ENCODE measurements around the gene TMEM168. TPM values are rescaled to one million over a fixed set of nuclear protein-coding genes. Genes with fewer than 3 reads are reported as not detected.
"Not testable (repeated sequence)": the region's sequence is repeated elsewhere in the genome, so short reads cannot be mapped to it uniquely, and the experiment has no call there.

The TMEM168 gene, protein sequence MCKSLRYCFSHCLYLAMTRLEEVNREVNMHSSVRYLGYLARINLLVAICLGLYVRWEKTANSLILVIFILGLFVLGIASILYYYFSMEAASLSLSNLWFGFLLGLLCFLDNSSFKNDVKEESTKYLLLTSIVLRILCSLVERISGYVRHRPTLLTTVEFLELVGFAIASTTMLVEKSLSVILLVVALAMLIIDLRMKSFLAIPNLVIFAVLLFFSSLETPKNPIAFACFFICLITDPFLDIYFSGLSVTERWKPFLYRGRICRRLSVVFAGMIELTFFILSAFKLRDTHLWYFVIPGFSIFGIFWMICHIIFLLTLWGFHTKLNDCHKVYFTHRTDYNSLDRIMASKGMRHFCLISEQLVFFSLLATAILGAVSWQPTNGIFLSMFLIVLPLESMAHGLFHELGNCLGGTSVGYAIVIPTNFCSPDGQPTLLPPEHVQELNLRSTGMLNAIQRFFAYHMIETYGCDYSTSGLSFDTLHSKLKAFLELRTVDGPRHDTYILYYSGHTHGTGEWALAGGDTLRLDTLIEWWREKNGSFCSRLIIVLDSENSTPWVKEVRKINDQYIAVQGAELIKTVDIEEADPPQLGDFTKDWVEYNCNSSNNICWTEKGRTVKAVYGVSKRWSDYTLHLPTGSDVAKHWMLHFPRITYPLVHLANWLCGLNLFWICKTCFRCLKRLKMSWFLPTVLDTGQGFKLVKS
- 22.3 and 30.6 TPM in 2 replicates for polyA plus RNA-seq (2011; rRNA removed)
- polyA minus RNA-seq (2011; rRNA and poly(A)+ RNA removed): 16.0 and 16.3 TPM in 2 replicates

DNA sequence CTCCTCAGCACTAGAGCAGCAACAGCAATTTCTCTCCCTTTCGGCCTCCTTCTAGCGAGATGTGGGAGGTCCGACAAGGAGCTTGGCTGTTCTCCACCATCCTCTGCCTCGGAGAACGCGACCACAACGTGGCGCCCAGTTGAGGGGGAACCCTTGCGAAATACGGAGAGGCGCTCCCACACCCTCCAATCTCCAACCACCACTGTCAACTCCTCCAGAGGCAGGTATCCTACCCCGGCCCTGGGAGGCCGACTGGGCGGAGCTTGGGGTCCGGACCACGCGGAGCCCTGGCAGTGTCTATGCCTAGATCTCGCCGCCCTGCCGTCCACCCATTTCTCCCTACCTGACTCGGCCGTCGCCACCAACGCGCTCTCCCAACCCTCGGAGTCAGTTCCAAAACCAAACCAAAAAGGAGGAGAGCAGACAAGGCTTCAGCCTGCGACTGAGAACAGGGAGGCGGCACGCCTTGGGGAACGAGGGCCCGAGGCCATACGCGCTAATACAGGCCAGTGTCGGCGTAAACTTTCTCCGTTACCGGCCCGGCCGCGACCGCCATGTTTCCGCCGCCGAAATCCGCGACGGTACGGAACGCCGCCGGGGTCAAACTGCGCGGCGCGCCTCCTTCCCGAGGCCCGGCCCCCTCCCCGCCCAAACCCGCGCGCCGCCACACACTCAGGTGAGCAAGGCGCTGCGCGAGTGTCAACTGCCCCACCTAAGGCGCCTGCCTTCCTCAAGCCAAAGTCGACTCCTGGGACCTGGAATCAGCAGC is at the start of gene TMEM168:
TMEM168 (minus strand) TSS at position 577 of the 769 bp plus-strand sequence. CDS start 5,568 bp downstream, outside the sequence.
- POLR2A ChIA-PET: no interaction called here
- Histone ChIP-seq H3K4me3 (ENCODE audit: low read depth, low read length) (peak within 1 kb of the TSS; percentile 85), H3K27me3 (ENCODE audit: control insufficient read depth, insufficient read depth, low read length) (no peaks in the 10 kb centered on the region), H3K36me3 (ENCODE audit: control insufficient read depth, insufficient read depth, low read length) (no peaks in the 10 kb centered on the region)
- DNase-seq (ENCODE audit: low read depth): no peak
- TF ChIP-seq, protein P1, sequence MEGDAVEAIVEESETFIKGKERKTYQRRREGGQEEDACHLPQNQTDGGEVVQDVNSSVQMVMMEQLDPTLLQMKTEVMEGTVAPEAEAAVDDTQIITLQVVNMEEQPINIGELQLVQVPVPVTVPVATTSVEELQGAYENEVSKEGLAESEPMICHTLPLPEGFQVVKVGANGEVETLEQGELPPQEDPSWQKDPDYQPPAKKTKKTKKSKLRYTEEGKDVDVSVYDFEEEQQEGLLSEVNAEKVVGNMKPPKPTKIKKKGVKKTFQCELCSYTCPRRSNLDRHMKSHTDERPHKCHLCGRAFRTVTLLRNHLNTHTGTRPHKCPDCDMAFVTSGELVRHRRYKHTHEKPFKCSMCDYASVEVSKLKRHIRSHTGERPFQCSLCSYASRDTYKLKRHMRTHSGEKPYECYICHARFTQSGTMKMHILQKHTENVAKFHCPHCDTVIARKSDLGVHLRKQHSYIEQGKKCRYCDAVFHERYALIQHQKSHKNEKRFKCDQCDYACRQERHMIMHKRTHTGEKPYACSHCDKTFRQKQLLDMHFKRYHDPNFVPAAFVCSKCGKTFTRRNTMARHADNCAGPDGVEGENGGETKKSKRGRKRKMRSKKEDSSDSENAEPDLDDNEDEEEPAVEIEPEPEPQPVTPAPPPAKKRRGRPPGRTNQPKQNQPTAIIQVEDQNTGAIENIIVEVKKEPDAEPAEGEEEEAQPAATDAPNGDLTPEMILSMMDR (IDR thresholded peaks at IDR 0.05; ENCODE audit: insufficient read depth, low read depth, low read length): no peak
- CTCF ChIA-PET: interaction anchor here (0.6 to 0.8 kb wide), 2 partner anchors 80 to 290 kb away, joined by 3 read pairs; no protein-coding TSS in a partner anchor

DNA sequence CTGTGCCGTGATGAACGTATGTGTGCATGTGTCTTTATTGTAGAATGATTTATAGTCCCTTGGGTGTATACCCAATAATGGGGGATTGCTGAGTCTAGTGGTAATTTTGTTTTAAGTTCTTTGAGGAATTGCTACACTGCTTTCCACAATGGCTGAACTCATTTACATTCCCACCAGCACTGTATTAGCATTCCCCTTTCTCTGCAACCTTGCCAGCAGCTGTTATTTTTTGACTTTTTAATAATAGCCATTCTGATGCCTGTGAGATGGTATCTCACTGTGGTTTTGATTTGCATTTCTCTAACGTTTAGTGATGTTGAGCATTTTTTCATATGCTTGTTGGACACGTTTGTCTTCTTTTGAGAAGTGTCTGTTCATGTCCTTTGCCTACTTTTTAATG is 45.7 kb upstream of the TMEM168 start:
- CTCF ChIA-PET; DNase-seq (ENCODE audit: low read depth); H3K36me3 ChIP-seq (ENCODE audit: control insufficient read depth, insufficient read depth, low read length); H3K27me3 ChIP-seq (ENCODE audit: control insufficient read depth, insufficient read depth, low read length); POLR2A ChIA-PET; H3K4me3 ChIP-seq (ENCODE audit: low read depth, low read length): not testable (repeated sequence)

DNA sequence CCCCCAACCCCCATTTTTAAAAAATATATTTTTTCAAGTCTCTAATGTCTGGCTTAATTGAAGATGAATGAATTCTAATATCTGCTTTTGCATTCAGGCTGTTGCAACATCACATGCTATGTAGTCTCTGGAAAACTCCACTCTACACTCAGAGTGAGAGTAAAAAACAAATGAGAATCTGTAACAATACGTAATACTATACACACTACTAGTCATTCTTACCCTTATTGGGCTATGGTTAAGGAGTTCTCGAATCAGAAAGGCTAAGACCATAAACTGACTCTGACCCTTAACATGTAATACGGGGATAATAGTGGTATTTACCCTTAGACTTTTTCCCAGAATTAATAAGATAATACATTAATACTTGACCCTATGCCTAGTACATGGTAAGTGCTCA is 42.9 kb upstream of the TMEM168 start:
- CTCF ChIA-PET: no interaction called here
- Histone ChIP-seq H3K27me3 (ENCODE audit: control insufficient read depth, insufficient read depth, low read length) (no peaks in the 10 kb centered on the region), H3K36me3 (ENCODE audit: control insufficient read depth, insufficient read depth, low read length) (peaks cover 2% of the 10 kb centered on the region; the same call in 1 of the 2 replicates), H3K4me3 (ENCODE audit: low read depth, low read length) (no peak overlapping the region)
- TF ChIP-seq, protein P1 (IDR thresholded peaks at IDR 0.05; ENCODE audit: insufficient read depth, low read depth, low read length): no peak
- no peak for DNase-seq (ENCODE audit: low read depth)
- POLR2A ChIA-PET: no interaction called here

DNA sequence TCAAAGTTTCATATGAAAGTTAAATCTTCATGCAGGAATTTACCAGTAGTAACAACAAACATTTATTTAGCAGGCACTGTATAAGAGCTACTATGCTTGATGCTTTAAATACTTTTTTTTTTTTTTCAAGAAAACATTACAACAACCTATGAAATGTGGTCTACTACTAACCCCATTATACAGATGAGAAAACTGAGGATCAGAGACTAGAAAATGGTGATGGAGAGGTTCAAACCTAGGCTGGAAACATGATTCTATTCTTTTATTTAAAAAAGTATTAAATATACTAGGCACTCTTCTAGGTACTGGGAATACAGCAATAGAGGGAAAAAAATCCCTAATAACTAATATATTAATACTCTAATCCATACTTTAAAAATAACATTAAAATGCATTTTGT is 40.6 kb upstream of the TMEM168 start:
- TF ChIP-seq, protein P1 (IDR thresholded peaks at IDR 0.05; ENCODE audit: insufficient read depth, low read depth, low read length): no peak
- ChIA-PET CTCF (no interaction called here), POLR2A (no interaction called here)
- Histone ChIP-seq H3K36me3 (ENCODE audit: control insufficient read depth, insufficient read depth, low read length) (peaks cover 2% of the 10 kb centered on the region; the same call in 1 of the 2 replicates), H3K4me3 (ENCODE audit: low read depth, low read length) (no peak overlapping the region), H3K27me3 (ENCODE audit: control insufficient read depth, insufficient read depth, low read length) (no peaks in the 10 kb centered on the region)
- DNase-seq (ENCODE audit: low read depth): no peak

DNA sequence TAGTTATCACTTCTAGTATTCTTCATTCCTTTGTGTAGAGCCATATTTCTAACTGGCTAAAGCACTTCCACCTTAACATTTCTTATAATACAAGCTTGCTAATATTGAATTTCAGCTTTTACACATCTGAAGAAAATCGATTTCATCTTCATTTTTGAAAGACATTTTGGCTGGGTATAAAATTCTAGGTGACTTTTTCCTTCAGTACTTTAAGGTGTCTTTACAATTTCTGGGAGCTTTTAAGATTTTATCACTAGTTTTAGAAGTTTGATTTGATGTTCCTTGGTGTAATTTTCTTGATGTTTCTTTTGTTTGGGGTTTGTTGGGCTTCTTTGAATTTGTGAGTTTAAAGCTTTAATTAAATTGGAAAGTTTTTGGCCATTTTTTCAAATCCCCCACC is 38.5 kb upstream of the TMEM168 start:
- no peak overlapping the region for H3K4me3 ChIP-seq (ENCODE audit: low read depth, low read length)
- CTCF ChIA-PET: no interaction called here
- no peak for DNase-seq (ENCODE audit: low read depth)

More for the DNA sequence above, 38.5 kb upstream of the TMEM168 start:
- POLR2A ChIA-PET: no interaction called here
- Histone ChIP-seq H3K27me3 (ENCODE audit: control insufficient read depth, insufficient read depth, low read length) (no peaks in the 10 kb centered on the region), H3K36me3 (ENCODE audit: control insufficient read depth, insufficient read depth, low read length) (peaks cover 2% of the 10 kb centered on the region; the same call in 1 of the 2 replicates)
- TF ChIP-seq, protein P1 (IDR thresholded peaks at IDR 0.05; ENCODE audit: insufficient read depth, low read depth, low read length): no peak

All from BJ (cell line).